Measurements from ENCODE around the gene OPN1SW.

DNA sequence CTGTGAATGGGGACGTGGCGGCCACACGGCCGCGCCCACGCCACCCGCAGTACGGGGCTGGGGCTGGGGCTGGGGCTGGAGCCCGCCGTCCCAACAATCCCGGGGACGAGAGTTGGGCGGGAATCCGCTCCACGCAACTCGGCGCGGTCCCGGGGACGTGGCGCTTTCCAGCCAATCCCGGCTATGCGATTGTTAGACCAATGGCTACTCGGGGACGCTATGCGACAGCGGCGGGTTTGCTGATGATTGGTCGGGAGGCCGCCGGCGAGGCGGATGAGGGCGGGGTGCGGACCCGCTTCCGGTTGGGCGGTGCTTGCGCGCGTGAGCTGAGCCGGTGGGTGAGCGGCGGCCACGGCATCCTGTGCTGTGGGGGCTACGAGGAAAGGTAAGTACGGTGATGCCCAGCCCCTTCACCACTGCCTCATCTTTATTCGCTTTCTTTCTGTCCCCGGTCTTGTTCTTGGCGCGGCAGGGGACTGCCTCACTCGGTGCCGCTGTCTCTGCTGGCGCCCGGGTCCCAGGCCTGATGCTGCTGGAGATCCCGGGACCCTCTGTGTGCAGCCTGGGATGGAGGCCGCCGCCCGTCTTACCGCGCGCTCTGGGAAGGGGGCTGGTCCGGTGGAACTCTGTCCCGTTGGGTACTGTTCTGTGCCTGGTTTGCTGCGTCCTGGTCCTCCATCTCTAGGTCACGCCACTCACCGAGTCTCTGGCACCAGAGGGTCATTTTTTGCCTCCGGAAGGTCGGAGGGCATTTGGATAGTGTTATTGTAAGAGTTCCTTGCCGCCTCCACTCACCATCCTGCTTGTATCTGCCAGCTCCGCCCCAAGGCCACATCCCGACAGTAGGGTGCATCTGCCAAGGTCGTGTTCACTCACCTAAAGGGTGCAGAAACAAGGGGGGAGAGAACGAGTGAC lies 36.3 kb downstream of the OPN1SW start, which contains the start of gene CALU:
- TF ChIP-seq POLR2A (IDR thresholded peaks at IDR 0.05) = peak; percentile 66
- TF ChIP-seq, protein P1, sequence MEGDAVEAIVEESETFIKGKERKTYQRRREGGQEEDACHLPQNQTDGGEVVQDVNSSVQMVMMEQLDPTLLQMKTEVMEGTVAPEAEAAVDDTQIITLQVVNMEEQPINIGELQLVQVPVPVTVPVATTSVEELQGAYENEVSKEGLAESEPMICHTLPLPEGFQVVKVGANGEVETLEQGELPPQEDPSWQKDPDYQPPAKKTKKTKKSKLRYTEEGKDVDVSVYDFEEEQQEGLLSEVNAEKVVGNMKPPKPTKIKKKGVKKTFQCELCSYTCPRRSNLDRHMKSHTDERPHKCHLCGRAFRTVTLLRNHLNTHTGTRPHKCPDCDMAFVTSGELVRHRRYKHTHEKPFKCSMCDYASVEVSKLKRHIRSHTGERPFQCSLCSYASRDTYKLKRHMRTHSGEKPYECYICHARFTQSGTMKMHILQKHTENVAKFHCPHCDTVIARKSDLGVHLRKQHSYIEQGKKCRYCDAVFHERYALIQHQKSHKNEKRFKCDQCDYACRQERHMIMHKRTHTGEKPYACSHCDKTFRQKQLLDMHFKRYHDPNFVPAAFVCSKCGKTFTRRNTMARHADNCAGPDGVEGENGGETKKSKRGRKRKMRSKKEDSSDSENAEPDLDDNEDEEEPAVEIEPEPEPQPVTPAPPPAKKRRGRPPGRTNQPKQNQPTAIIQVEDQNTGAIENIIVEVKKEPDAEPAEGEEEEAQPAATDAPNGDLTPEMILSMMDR (IDR thresholded peaks at IDR 0.05) = no peak

Measured in testis (tissue), 2 donors.